NT2/D1 (cell line): ENCODE data around the gene RGL2.

Source experiments
- SUZ12 ChIP-seq: IDR thresholded peaks from 2 replicates; pipeline ENCODE4 v1.6.1; 2011; ENCODE audit not compliant: insufficient read length, insufficient read depth; ENCODE audit errors: extremely low read depth
- YY1 ChIP-seq: IDR thresholded peaks from 2 replicates; pipeline ENCODE4 v1.6.1; 2011; ENCODE audit not compliant: insufficient read length, insufficient read depth
- ZNF274 ChIP-seq: IDR thresholded peaks from 2 replicates; pipeline ENCODE4 v1.6.1; 2011; ENCODE audit warnings: mild to moderate bottlenecking, low read depth, low read length

DNA sequence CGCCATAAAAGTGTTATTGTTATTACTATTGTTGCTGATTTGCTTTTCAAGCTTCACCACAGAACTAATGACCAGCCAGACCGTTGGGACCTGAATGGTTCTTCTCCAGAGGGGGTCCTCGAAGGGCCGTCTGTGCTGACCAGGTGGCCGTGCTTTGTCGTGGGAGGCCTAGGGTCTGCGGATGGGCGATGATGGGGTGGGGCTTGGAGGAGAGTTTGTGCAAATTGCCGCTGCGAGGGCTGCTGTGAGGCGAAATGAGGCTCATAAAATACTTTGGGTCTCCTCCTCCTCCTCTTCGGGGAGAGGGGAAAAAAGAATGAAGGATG lies 24.8 kb upstream of the RGL2 start:
- TF ChIP-seq YY1 (no peak), SUZ12 (no peak), ZNF274 (no peak)
